A549 (cell line): ENCODE data around the gene MINAR1.

Experiments
- CTCF ChIP-seq: fragments of >200 bp; sonication (Bioruptor Twin); formaldehyde crosslinking; IDR thresholded peaks from 3 replicates; pipeline ENCODE4 v1.5.1; 2016
- EHMT2 ChIP-seq: fragments of 200-600 bp; sonication (generic); IDR thresholded peaks from 2 replicates; pipeline ENCODE4 v1.6.1; 2016; ENCODE audit warnings: antibody characterized with exemption, low read depth, mild to moderate bottlenecking, moderate library complexity
- PHF8 ChIP-seq: fragments of 200-600 bp; sonication (generic); IDR thresholded peaks from 2 replicates; pipeline ENCODE4 v1.6.1; 2016; ENCODE audit warnings: low read depth, mild to moderate bottlenecking, antibody characterized with exemption, moderate library complexity, borderline replicate concordance

GRCh38 chr15:79475306-79475705, 43.2 kb downstream of the MINAR1 start:
- TF ChIP-seq PHF8 (no peak), EHMT2 (no peak), CTCF (no peak)
